Loucy (cell line): Measurements from ENCODE around the gene ZSCAN16.

Experiments used
- CTCF ChIP-seq: fragments of 200-600 bp; sonication (generic); conservative IDR thresholded peaks from 2 replicates; pipeline ENCODE4 v1.5.1; 2014; ENCODE audit warnings: mild to moderate bottlenecking, antibody characterized with exemption, low read length
- EZH2phosphoT487 ChIP-seq: fragments of 200-600 bp; IDR thresholded peaks from 2 replicates; pipeline ENCODE4 v1.6.1; 2018; ENCODE audit warnings: antibody characterized with exemption, mild to moderate bottlenecking, moderate library complexity, borderline replicate concordance

- TF ChIP-seq CTCF (no peak), EZH2phosphoT487 (no peak)
These were observed 47.6 kb downstream of the ZSCAN16 start for GRCh38 chr6:28172006-28172405.
